Adrenal gland (tissue), 5 donors: ENCODE data around the gene EPHA3.

Source experiments
- POLR2A ChIP-seq, 2 donors: fragments of 450-650 bp; IDR thresholded peaks; one replicate each; pipeline ENCODE4 v1.6.1; 2017; ENCODE audit warnings: antibody characterized with exemption in 2 of 2, mild to moderate bottlenecking in 2 of 2, moderate library complexity in 1 of 2
- TF ChIP-seq, protein P1 (sequence below), 6 experiments: fragments of 450-650 bp in 4 of 6; fragments of 200-600 bp in 2 of 6; sonication (generic) in 1 of 6; IDR thresholded peaks; 1 replicate in 5 of 6; 2 replicates in 1 of 6; pipeline versions ENCODE4 v1.5.1 to v1.8.0; 2016 to 2021; ENCODE audit warnings: antibody characterized with exemption in 6 of 6, mild to moderate bottlenecking in 2 of 6, moderate library complexity in 1 of 6
- donor health status: DM: no; HTN: no; CAD: no.

- TF ChIP-seq, protein P1, sequence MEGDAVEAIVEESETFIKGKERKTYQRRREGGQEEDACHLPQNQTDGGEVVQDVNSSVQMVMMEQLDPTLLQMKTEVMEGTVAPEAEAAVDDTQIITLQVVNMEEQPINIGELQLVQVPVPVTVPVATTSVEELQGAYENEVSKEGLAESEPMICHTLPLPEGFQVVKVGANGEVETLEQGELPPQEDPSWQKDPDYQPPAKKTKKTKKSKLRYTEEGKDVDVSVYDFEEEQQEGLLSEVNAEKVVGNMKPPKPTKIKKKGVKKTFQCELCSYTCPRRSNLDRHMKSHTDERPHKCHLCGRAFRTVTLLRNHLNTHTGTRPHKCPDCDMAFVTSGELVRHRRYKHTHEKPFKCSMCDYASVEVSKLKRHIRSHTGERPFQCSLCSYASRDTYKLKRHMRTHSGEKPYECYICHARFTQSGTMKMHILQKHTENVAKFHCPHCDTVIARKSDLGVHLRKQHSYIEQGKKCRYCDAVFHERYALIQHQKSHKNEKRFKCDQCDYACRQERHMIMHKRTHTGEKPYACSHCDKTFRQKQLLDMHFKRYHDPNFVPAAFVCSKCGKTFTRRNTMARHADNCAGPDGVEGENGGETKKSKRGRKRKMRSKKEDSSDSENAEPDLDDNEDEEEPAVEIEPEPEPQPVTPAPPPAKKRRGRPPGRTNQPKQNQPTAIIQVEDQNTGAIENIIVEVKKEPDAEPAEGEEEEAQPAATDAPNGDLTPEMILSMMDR (IDR thresholded peaks at IDR 0.05) = no peak
- no peak for TF ChIP-seq POLR2A (IDR thresholded peaks at IDR 0.05)
These were observed 167.6 kb downstream of the EPHA3 start for GRCh38 chr3:89275001-89275400.
